OCI-LY7 (cell line): ENCODE data around the gene CARNS1.
A peak's percentile ranks its signal among the peaks of the same experiment; 100 is the strongest.

Source experiments
- CTCF ChIP-seq: fragments of 200-600 bp; sonication (generic); conservative IDR thresholded peaks from 2 replicates; pipeline ENCODE4 v1.5.1; 2014; ENCODE audit warnings: mild to moderate bottlenecking, antibody characterized with exemption, low read length, moderate library complexity, mixed read lengths
- EZH2phosphoT487 ChIP-seq: fragments of 200-600 bp; sonication (generic); IDR thresholded peaks from 2 replicates; pipeline ENCODE4 v1.6.1; 2018; ENCODE audit warnings: low read depth, borderline replicate concordance, mild to moderate bottlenecking, mixed run types, antibody characterized with exemption, low read length, moderate library complexity, mixed read lengths

- TF ChIP-seq CTCF, result peak; percentile 41; the same call in 1 of the 2 replicates
- TF ChIP-seq EZH2phosphoT487, result no peak
These were observed 54.0 kb downstream of the CARNS1 start for GRCh38 chr11:67469508-67469811.
